Measurements from ENCODE around the gene UBE2B.

The UBE2B gene

DNA sequence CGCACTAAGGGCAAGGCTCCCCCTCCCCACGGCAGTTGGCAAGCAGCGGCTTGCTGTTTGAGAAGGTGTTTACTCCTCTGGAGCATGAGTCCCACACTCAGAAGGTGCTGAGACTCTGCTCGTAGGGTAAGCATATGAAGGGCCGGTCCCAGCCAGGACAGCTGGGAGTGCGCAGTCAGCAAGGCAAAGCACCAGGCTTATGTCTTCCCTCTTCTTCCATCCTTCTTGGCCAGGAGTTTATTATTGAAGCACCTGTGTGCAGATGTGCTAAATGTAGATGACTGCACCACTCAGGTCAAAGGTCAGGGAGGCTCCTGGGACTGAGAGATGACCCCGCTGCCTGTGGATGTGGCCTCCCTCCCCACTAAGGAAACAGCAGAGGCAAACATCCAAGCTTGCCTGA lies 67.4 kb downstream of the UBE2B start:
- DNase-seq, result no peak

DNA sequence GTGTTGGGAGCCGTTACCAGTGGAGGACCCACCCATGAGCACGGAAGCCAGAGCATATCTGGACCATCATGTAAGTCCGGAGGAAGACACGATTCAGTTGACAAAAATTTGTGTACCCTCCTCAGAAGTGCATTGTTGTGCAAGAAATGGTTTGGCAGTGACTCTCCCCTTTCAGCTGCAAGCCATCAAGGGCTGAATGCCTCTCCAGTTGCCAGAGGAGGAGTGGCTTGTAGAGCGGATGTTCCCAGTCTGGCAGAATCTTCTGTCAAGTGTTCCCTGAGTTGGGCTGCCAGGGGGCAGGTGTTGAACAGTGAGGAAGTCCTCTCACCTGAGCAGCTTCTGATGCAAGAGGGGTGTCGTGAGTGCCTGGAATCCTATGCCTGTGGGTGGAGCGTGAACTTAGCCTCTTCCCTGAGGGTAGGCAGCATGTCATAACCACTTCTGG lies 67.9 kb downstream of the UBE2B start:
- no peak for DNase-seq

DNA sequence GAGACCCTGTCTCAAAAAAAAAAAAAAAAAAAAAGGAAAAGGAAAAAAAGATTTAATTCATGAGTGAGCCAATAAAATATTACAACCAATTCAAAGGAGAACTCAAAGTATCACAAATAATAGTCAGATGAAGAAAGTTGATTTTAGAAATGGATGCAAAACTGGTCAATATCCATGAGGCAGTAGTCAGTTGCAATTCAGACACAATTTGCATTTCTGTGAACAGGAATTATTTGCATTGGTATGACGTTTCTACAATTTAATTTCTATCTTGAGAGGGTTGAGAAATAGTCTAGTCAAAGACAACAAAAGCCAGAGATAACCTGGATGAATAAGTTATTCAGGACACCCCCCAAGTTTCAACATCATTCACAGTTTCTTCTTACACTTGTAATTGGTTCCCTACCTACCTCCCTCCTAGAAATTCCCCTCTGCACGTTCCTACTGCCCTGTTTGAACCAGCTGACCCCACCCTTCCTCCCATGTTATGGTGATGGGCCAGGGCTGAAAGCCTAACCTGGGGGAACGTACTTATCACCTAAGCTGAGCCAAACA lies 68.9 kb downstream of the UBE2B start:
- no peak for DNase-seq

All from inflammatory macrophage treated with lipopolysaccharide for 1 hour (primary cell).